ENCODE data around the gene INPP4A.
A peak's percentile ranks its signal among the peaks of the same experiment; 100 is the strongest.

The INPP4A gene

GRCh38 chr2:98572676-98573075 is 128.0 kb downstream of the INPP4A start:
- no peak overlapping the region for H3K27ac ChIP-seq
- TF ChIP-seq CTCF (IDR thresholded peaks at IDR 0.05) (no peak), ZFX (IDR thresholded peaks at IDR 0.05; ENCODE audit: borderline replicate concordance) (no peak)

GRCh38 chr2:98573426-98573825 is 128.8 kb downstream of the INPP4A start:
- no peak for TF ChIP-seq ZFX (IDR thresholded peaks at IDR 0.05; ENCODE audit: borderline replicate concordance)
- no peak for TF ChIP-seq CTCF (IDR thresholded peaks at IDR 0.05)

GRCh38 chr2:98576666-98577312 is 132.1 kb downstream of the INPP4A start:
- TF ChIP-seq CTCF (IDR thresholded peaks at IDR 0.05) (no peak), ZFX (IDR thresholded peaks at IDR 0.05; ENCODE audit: borderline replicate concordance) (no peak)
- H3K27ac ChIP-seq, result no peak overlapping the region

More at GRCh38 chr2:98573426-98573825, 128.8 kb downstream of the INPP4A start:
- no peak overlapping the region for H3K27ac ChIP-seq

GRCh38 chr2:98577313-98577712 is 132.7 kb downstream of the INPP4A start:
- TF ChIP-seq CTCF (IDR thresholded peaks at IDR 0.05), result peak; percentile 12; the same call in 1 of the 2 replicates
- no peak for TF ChIP-seq ZFX (IDR thresholded peaks at IDR 0.05; ENCODE audit: borderline replicate concordance)
- no peak overlapping the region for H3K27ac ChIP-seq

- H3K27ac ChIP-seq, result no peak overlapping the region
- TF ChIP-seq ZFX (IDR thresholded peaks at IDR 0.05; ENCODE audit: borderline replicate concordance) (no peak), CTCF (IDR thresholded peaks at IDR 0.05) (no peak)
Measured at GRCh38 chr2:98578231-98578630, 133.6 kb downstream of the INPP4A start.

GRCh38 chr2:98579926-98580325 is 135.3 kb downstream of the INPP4A start:
- H3K27ac ChIP-seq, result no peak overlapping the region
- TF ChIP-seq CTCF (IDR thresholded peaks at IDR 0.05), result no peak
- TF ChIP-seq ZFX (IDR thresholded peaks at IDR 0.05; ENCODE audit: borderline replicate concordance), result no peak

GRCh38 chr2:98580656-98581284 is 136.1 kb downstream of the INPP4A start:
- TF ChIP-seq ZFX (IDR thresholded peaks at IDR 0.05; ENCODE audit: borderline replicate concordance), result no peak
- TF ChIP-seq CTCF (IDR thresholded peaks at IDR 0.05), result no peak
- H3K27ac ChIP-seq, result no peak overlapping the region

Measured in 22Rv1 (cell line).